SK-N-MC (cell line): ENCODE results near the gene CATSPER4.
"Not testable (repeated sequence)": the region's sequence is repeated elsewhere in the genome, so short reads cannot be mapped to it uniquely, and the experiment has no call there.

Source experiments
- DNase-seq: peaks from one replicate; pipeline ENCODE4 v3.0.0-alpha.2; 2011; ENCODE audit warnings: low read depth, low spot score
- H3K27ac ChIP-seq: fragments of 200-600 bp; sonication (generic); 2 replicates; pipeline ENCODE4 v1.5.1; 2016; ENCODE audit warnings: mixed run types
- H3K36me3 ChIP-seq: fragments of 200-600 bp; sonication (generic); 2 replicates; pipeline ENCODE4 v1.6.1; 2017; ENCODE audit warnings: antibody characterized with exemption, low read length, mixed read lengths; ENCODE audit not compliant: insufficient read depth
- H3K4me3 ChIP-seq: fragments of 200-600 bp; sonication (generic); 2 replicates; pipeline ENCODE4 v1.5.1; 2016
- H3K9ac ChIP-seq: fragments of 200-600 bp; sonication (generic); 2 replicates; pipeline ENCODE4 v1.8.0; 2017; ENCODE audit warnings: mixed run types, mixed read lengths; ENCODE audit not compliant: insufficient read length
- H3K9me3 ChIP-seq: fragments of 200-600 bp; sonication (generic); 2 replicates; pipeline ENCODE4 v1.6.1; 2017; ENCODE audit warnings: low read depth, mild to moderate bottlenecking, antibody characterized with exemption, low read length, moderate library complexity, mixed read lengths
- EZH2 ChIP-seq: fragments of 200-600 bp; sonication (generic); IDR thresholded peaks from one replicate; pipeline ENCODE4 v1.6.1; 2017; ENCODE audit warnings: antibody characterized with exemption
- FOXP2 ChIP-seq: optimal IDR thresholded peaks from 2 replicates; pipeline ENCODE3; 2011; ENCODE audit warnings: mild to moderate bottlenecking, moderate library complexity; ENCODE audit not compliant: insufficient read depth; ENCODE audit errors: extremely low read length, control extremely low read depth
- POLR2AphosphoS5 ChIP-seq: IDR thresholded peaks from 2 replicates; pipeline ENCODE4 v1.6.1; 2012; ENCODE audit warnings: mild to moderate bottlenecking, low read depth, low read length, borderline replicate concordance

The CATSPER4 gene

DNA sequence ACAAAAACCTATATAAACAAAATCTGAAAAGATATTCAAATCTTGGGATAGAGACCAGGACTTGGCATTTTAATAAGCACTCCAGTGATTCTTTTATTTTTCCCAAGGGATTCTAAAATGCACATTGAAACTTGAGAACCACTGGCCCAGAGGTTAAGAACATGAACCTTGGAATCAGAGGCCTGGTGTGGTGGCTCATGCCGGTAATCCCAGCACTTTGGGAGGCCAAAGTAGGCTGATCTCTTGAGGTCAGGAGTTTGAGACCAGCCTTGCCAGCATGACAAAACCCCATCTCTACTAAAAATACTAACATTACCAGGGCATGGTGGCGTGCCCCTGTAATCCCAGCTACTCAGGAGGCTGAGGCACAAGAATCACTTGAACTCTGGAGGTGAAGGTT is 30.7 kb downstream of the CATSPER4 start:
- H3K36me3 ChIP-seq, result no peaks in the 10 kb centered on the region
- no peak overlapping the region for H3K4me3 ChIP-seq
- no peak for DNase-seq
- H3K27ac ChIP-seq, result no peak overlapping the region
- H3K9ac ChIP-seq, result no peak overlapping the region
- H3K9me3 ChIP-seq, result no peaks in the 10 kb centered on the region
- TF ChIP-seq EZH2 (no peak), POLR2AphosphoS5 (no peak), FOXP2 (no peak)

DNA sequence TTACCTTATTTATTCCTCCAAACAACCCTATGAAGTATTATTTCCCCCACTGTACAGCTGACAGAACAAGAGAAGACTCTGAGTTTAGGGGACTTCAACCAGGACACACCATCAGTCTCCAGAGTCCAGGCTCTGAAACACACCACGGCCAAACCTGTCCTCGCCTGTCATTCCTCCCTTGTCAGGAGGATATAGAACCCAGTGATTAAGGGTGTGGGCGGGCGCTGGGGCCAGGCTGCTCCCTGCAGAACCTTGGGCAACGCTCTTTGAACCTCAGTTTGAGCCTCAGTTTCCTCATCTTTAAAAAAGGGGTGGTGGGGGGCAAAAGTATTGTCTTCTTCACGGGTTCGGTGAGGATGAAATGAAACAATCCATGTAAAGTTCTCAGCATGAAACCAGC is 34.2 kb downstream of the CATSPER4 start:
- Histone ChIP-seq H3K9me3 (no peaks in the 10 kb centered on the region), H3K36me3 (no peaks in the 10 kb centered on the region), H3K9ac (no peak overlapping the region), H3K4me3 (no peak overlapping the region), H3K27ac (no peak overlapping the region)
- DNase-seq, result no peak
- TF ChIP-seq POLR2AphosphoS5 (no peak), FOXP2 (no peak), EZH2 (no peak)

DNA sequence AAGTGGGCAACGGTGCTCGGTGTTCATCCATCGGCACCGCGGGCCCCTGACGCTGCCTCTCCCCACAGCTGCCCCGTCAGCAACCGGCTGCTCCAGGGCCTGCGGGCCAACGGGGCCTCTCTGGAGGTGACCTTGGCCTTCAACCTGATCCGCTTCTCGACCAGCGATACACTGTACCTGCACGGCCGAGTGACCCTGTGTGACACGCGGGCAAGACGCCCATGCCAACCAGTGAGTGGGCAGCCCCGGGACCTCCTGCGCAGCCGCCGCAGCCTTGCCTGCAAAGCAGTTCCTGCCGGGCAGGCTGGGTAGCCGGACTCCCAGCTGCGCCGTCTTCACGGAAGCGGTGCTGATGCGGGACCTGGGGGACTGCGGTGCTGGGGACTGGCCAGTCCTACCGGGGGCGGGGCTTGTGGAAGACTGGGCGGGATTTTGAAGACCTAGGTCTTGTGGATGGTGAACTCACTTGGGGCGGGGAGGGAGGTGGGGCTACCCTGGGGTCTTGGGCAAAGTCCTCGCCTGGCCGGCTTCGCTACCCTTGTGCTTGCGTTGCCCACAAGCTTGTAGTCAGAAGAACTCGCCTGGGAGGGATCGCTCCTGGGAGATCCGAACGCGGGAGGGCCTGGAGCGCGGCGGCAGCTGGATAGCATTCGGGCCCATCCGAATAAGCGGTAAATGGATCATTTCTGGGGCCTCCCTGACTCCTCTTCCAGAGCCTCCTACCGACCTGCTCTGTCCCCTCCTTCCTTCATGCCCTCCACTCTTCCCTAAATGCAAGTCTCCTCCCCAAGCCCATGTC is 34.8 kb downstream of the CATSPER4 start:
- Histone ChIP-seq H3K4me3 (no peak overlapping the region), H3K36me3 (no peaks in the 10 kb centered on the region), H3K27ac (no peak overlapping the region), H3K9ac (no peak overlapping the region), H3K9me3 (no peaks in the 10 kb centered on the region)
- DNase-seq, result no peak
- TF ChIP-seq FOXP2, result no peak
- no peak for TF ChIP-seq EZH2
- no peak for TF ChIP-seq POLR2AphosphoS5

DNA sequence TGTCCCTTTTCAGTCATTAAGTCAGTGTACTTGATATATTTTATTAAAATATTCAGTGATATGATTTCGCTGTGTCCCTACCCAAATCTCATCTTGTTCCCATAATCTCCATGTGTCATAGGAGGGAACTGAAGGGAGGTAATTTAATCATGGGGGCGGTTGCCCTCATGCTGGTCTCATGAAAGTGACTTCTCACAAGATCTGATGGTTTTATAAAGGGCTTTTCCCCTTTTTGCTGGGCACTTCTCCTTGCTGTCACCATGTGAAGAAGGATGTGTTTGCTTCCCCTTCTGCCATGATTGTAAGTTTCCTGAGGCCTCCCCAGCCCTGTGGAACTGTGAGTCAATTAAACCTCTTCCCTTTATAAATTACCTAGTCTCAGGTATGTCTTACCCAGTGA is 40.3 kb downstream of the CATSPER4 start:
- not testable (repeated sequence) for H3K9ac ChIP-seq

DNA sequence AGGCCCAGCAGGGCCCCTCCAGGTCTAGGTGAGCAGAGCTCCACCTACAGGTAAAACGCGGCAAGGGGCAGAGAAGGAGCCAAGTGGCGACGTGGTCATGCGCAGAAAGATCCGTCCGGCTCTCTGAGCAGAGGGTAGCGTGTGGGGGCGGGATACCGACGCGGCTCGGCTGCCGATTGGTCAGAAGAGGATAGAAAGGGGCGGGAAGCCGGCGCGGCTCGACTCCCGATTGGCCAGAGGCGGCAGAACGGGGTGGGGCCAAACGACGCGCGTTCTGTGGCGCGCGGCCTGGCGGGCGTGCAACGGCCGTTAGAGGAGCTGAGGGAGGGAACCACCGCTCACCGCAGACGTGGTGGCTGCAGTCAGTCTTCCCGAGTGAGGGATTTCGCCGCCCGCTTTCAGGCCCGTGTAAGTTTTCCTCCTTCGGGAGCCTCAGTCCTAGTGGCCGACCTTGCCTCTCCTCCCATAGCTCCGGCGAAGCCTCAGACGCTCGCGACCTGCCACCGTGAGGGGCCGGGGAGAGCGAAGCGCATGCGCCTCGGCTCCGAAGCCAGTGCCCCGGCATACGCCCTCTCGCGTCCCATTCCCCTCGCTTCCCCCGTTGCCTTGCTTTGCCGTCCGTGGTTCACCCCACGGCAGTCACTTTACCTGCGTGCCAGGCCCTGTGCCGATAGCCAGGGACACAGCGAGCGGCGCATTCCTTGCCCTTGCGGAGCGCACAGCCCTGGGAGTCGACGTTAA is 43.7 kb downstream of the CATSPER4 start, which contains the start of gene CEP85:
Gene CEP85, plus strand, starts transcription at position 298 of the 741 bp plus-strand sequence. CDS start 5,584 bp downstream, outside the sequence.
- Histone ChIP-seq H3K36me3 (peaks cover 19% of the 10 kb centered on the region), H3K9me3 (no peaks in the 10 kb centered on the region), H3K27ac (peak within 1 kb of the TSS; percentile 15; the same call in 1 of the 2 replicates), H3K9ac (peak within 1 kb of the TSS; percentile 90), H3K4me3 (peak within 1 kb of the TSS; percentile 100)
- no peak for TF ChIP-seq EZH2
- TF ChIP-seq FOXP2, result no peak
- TF ChIP-seq POLR2AphosphoS5, result peak; percentile 98
- peak; percentile 81 for DNase-seq

More for the DNA sequence above, 40.3 kb downstream of the CATSPER4 start:
- H3K36me3 ChIP-seq, H3K4me3 ChIP-seq, H3K9me3 ChIP-seq, H3K27ac ChIP-seq, DNase-seq: not testable (repeated sequence)

DNA sequence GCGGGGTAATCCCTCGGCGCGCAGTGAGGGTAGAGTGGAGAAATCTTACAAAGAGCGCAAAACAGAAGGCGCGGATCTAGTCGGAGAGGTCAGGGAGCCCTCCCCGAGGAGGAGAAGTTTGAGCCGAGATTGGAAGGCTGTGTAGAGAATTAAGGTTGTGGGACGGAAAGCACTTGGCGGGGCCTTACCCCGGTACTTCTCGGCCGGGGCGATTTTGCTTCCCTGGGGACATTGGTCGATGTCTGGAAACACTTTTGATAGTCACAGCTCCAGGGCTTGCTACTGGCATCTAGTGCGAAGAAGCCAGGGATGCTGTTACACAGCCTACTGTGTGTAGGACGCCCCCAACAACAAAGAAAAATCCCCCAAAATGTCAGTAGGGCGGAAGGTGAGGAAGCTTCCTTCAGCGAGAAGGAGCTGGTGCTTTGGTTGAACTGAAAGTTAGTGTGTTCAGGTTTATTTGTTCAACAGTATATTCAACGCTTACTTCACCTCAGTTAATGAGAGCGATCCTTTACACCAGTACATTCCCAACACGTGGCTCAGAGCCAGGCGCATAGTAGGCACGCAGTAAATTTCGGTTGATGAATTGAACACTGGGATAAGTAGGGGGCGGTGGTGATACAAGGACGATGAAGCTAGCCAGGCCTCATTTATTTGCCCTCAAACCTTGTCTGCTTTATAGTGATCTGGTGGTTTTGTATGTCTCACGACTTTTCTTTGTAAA is 44.4 kb downstream of the CATSPER4 start:
- no peak for DNase-seq
- TF ChIP-seq POLR2AphosphoS5, result no peak
- no peak for TF ChIP-seq EZH2
- no peak for TF ChIP-seq FOXP2
- peaks cover 23% of the 10 kb centered on the region for H3K36me3 ChIP-seq
- H3K27ac ChIP-seq, result 0 out of 2 replicates have a peak overlapping the region, but pooled peaks have one; percentile 15
- no peaks in the 10 kb centered on the region for H3K9me3 ChIP-seq
- H3K4me3 ChIP-seq, result peak overlapping the region; percentile 100
- peak overlapping the region; percentile 90 for H3K9ac ChIP-seq

DNA sequence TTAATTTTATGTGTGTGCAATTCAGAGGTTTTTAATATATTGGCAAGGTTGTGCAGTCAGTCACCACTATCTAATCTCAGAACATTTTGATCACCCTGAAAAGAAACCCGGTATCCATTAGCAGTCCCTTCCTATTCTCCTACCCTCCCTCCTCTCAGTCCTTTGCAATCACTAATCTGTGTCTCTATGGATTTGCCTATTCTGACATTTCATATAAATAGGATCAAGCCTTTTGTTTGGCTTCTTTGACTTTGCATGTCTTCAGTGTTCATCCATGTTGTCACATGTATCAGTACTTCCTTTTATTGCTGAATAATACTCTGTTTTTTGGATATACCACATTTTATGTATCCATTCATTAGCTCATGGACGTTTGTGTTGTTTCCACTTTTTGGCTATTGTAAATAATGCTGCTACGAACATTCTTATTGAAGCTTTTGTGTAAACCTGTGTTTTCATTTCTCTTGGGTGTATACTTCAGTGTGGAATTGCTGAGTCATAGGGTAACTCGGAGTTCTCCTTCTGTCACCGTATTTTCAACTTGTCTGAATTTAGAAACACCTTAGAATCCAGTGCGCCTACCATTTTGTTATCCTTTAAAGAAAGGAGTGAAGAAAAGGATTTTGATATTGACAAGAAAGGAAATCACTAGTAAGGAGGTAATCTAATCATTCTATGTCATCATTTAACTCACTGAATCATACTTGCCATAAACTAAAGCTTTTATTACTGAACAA is 47.0 kb downstream of the CATSPER4 start:
- H3K27ac ChIP-seq, result peak overlapping the region; percentile 37; the same call in 1 of the 2 replicates

More for the DNA sequence above, 47.0 kb downstream of the CATSPER4 start:
- no peaks in the 10 kb centered on the region for H3K9me3 ChIP-seq
- no peak for DNase-seq
- H3K4me3 ChIP-seq, result peak overlapping the region; percentile 31; the same call in 1 of the 2 replicates
- H3K36me3 ChIP-seq, result peaks cover 25% of the 10 kb centered on the region
- H3K9ac ChIP-seq, result no peak overlapping the region
- TF ChIP-seq FOXP2, result no peak
- TF ChIP-seq EZH2, result no peak
- no peak for TF ChIP-seq POLR2AphosphoS5
